Mesenchymal stem cell (in vitro differentiated cells and primary cell): Measurements from ENCODE around the gene PTGIR.

Source experiments
- DNase-seq: peaks from one replicate; pipeline ENCODE4 v3.0.0-alpha.2; 2013
- H2AFZ ChIP-seq: one replicate; pipeline ENCODE4 v1.6.1; 2013; ENCODE audit warnings: low read depth, mild to moderate bottlenecking, control low read depth, inconsistent platforms, low read length, moderate library complexity
- H2AK5ac ChIP-seq: 2 replicates; pipeline ENCODE4 v1.6.1; 2013; ENCODE audit warnings: low read length, moderate library complexity, mild to moderate bottlenecking, inconsistent platforms; ENCODE audit not compliant: severe bottlenecking
- H2BK120ac ChIP-seq: one replicate; pipeline ENCODE4 v1.6.1; 2013; ENCODE audit warnings: low read depth, mild to moderate bottlenecking, inconsistent platforms, low read length, moderate library complexity
- H2BK12ac ChIP-seq, 2 experiments: one replicate each; pipeline ENCODE4 v1.6.1; 2013; ENCODE audit warnings: inconsistent platforms in 2 of 2, low read length in 2 of 2, mild to moderate bottlenecking in 2 of 2, moderate library complexity in 2 of 2, control low read depth in 1 of 2
- H2BK15ac ChIP-seq: one replicate; pipeline ENCODE4 v1.6.1; 2013; ENCODE audit warnings: mild to moderate bottlenecking, low read depth, inconsistent platforms; ENCODE audit not compliant: poor library complexity, severe bottlenecking
- H2BK5ac ChIP-seq: 2 replicates; pipeline ENCODE4 v1.6.1; 2013; ENCODE audit warnings: low read depth, mild to moderate bottlenecking, low read length, control low read depth, inconsistent platforms; ENCODE audit not compliant: poor library complexity, severe bottlenecking
- H3K14ac ChIP-seq, 2 experiments: one replicate each; pipeline ENCODE4 v1.6.1; 2013; ENCODE audit warnings: inconsistent platforms in 2 of 2, low read length in 2 of 2, control low read depth in 1 of 2, mild to moderate bottlenecking in 1 of 2, moderate library complexity in 1 of 2
- H3K18ac ChIP-seq, 2 experiments: one replicate each; pipeline ENCODE4 v1.6.1; 2013; ENCODE audit warnings: inconsistent platforms in 2 of 2, low read length in 2 of 2, control low read depth in 1 of 2, low read depth in 1 of 2, mild to moderate bottlenecking in 1 of 2
- H3K23ac ChIP-seq, 2 experiments: one replicate each; pipeline ENCODE4 v1.6.1; 2013; ENCODE audit warnings: inconsistent platforms in 2 of 2, low read length in 2 of 2, mild to moderate bottlenecking in 2 of 2, moderate library complexity in 2 of 2, control low read depth in 1 of 2
- H3K27ac ChIP-seq: 2 replicates; pipeline ENCODE4 v1.5.1; 2013; ENCODE audit warnings: mild to moderate bottlenecking, moderate library complexity, low read length, control low read depth, inconsistent platforms; ENCODE audit not compliant: poor library complexity, severe bottlenecking
- H3K27me3 ChIP-seq, 2 experiments: 2 replicates each; pipeline versions ENCODE4 v1.6.1 to v1.7.0; 2013; ENCODE audit warnings: low read length in 2 of 2, mild to moderate bottlenecking in 2 of 2, moderate library complexity in 2 of 2, control low read depth in 1 of 2, inconsistent platforms in 1 of 2; ENCODE audit not compliant: control insufficient read depth in 1 of 2, insufficient read depth in 1 of 2
- H3K36me3 ChIP-seq, 2 experiments: 2 replicates each; pipeline versions ENCODE4 v1.6.1 to v1.7.0; 2013; ENCODE audit warnings: low read length in 2 of 2, control low read depth in 1 of 2, inconsistent platforms in 1 of 2, low read depth in 1 of 2, mild to moderate bottlenecking in 1 of 2; ENCODE audit not compliant: insufficient read depth in 2 of 2, control insufficient read depth in 1 of 2
- H3K4ac ChIP-seq, 2 experiments: one replicate each; pipeline ENCODE4 v1.6.1; 2013; ENCODE audit warnings: inconsistent platforms in 2 of 2, low read length in 2 of 2, mild to moderate bottlenecking in 2 of 2, moderate library complexity in 2 of 2, control low read depth in 1 of 2, low read depth in 1 of 2
- H3K4me1 ChIP-seq: 2 replicates; pipeline ENCODE4 v1.6.1; 2013; ENCODE audit warnings: low read depth, low read length, control low read depth; ENCODE audit not compliant: control insufficient read depth, insufficient read depth
- H3K4me2 ChIP-seq: 2 replicates; pipeline ENCODE4 v1.6.1; 2013; ENCODE audit warnings: low read length, mild to moderate bottlenecking, inconsistent platforms; ENCODE audit not compliant: poor library complexity, severe bottlenecking
- H3K4me3 ChIP-seq, 2 experiments: 2 replicates each; pipeline versions ENCODE4 v1.5.1 to v1.7.0; 2013; ENCODE audit warnings: low read length in 2 of 2, mild to moderate bottlenecking in 2 of 2, control low read depth in 1 of 2, low read depth in 1 of 2; ENCODE audit not compliant: insufficient read depth in 1 of 2
- H3K79me1 ChIP-seq: replicated peaks from 2 replicates; pipeline ENCODE4 v1.6.1; 2013; ENCODE audit warnings: mild to moderate bottlenecking, control low read depth, low read length, inconsistent platforms; ENCODE audit not compliant: poor library complexity, severe bottlenecking
- H3K9ac ChIP-seq: 2 replicates; pipeline ENCODE4 v1.7.0; 2013; ENCODE audit warnings: mild to moderate bottlenecking, low read length, moderate library complexity
- H3K9me3 ChIP-seq: 2 replicates; pipeline ENCODE4 v1.7.0; 2013; ENCODE audit warnings: mild to moderate bottlenecking, low read length; ENCODE audit not compliant: control insufficient read depth
- H4K8ac ChIP-seq: one replicate; pipeline ENCODE4 v1.6.1; 2013; ENCODE audit warnings: inconsistent platforms, mild to moderate bottlenecking, low read length, moderate library complexity
- H4K91ac ChIP-seq: one replicate; pipeline ENCODE4 v1.6.1; 2013; ENCODE audit warnings: mild to moderate bottlenecking, low read length, inconsistent platforms
- WGBS: methylation state at CpG from one replicate; pipeline ENCODE4 v1.1.7; 2013; ENCODE audit warnings: mixed read lengths; 5-methylcytosine and 5-hydroxymethylcytosine counted together

Gene PTGIR

DNA sequence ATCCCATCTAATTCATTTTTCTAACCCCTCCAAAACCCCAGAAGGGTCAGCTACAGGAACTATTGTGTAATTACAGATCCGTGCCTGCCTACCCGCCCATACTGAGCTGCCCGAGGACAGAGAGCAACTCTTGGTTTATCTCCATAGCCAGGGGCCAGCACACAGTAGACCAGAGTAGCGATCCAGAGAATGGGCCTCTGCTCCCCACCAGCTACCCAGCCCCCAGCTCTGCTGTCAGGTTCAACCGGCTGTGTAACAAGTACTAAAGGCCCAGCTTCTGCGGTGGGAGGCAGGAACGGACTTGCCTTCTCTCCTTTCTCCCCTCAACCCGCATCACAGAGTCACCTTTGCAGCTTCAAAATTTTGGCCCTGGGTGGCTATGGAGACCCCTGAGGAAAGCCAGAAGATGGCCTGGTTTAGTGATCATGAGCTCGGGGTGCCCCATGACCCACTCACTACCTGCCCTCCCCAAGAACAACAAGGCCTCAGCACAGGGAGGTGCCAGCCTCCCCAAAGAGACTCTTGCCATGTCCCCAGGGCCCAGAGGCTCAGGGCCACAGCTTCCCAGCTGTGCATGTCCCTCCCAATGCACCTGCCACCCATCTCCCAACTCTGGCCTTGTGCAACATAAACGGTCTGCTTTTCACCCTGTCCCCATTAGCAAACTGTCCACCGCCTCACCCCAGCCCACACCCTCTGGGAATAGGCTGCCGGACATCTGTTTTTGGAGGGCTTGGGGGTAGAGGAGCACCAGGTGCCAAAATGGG lies 18.0 kb downstream of the PTGIR start:
- Histone ChIP-seq H2AFZ (no peak overlapping the region), H2BK12ac (no peak overlapping the region), H3K36me3 (peaks cover 56 to 70% of the 10 kb centered on the region in 2 experiments), H3K23ac (no peak overlapping the region), H3K9me3 (no peaks in the 10 kb centered on the region), H3K9ac (peak overlapping the region; percentile 9), H3K4me2 (no peak overlapping the region), H3K14ac (no peak overlapping the region), H2BK120ac (no peak overlapping the region), H3K4me1 (peaks cover 21% of the 10 kb centered on the region), H3K27me3 (no peaks in the 10 kb centered on the region), H3K18ac (no peak overlapping the region), H3K4ac (no peak overlapping the region), H3K79me1 (peaks cover 34% of the 10 kb centered on the region), H3K27ac (no peak overlapping the region), H2AK5ac (no peak overlapping the region), H3K4me3 (no peak overlapping the region), H2BK5ac (no peak overlapping the region), H4K91ac (no peak overlapping the region), H4K8ac (no peak overlapping the region), H2BK15ac (no peak overlapping the region)
- DNase-seq: no peak
- WGBS: 97% methylated on average over 9 of the region's 12 CpGs

DNA sequence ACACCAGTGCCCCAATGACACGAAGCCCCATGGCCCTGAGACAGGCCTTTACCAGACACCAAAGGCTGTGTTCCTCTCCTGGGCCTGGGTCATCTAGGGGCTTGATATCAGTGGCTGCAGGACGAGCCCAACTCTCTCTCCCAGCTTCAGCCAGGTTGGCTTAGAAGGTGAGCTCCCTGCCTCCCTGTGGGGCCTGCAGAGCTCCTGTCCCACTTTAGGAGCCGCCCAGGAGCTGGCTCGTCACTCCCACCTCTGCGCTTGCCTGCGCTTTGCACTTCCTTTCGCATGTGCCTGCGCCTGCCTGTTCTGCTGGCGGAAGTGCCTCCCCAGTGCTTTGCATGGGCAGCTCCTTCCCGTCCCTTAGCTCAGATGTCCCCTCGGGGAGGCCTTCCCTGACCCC lies 18.9 kb downstream of the PTGIR start:
- H3K9ac ChIP-seq: peak overlapping the region; percentile 55
- no peak overlapping the region for H3K4me2 ChIP-seq
- peak overlapping the region; percentile 25 for H4K91ac ChIP-seq
- no peak overlapping the region for H3K18ac ChIP-seq
- H3K14ac ChIP-seq: no peak overlapping the region
- no peak overlapping the region for H3K4me3 ChIP-seq
- no peak overlapping the region for H4K8ac ChIP-seq
- H2BK120ac ChIP-seq: no peak overlapping the region
- no peak for DNase-seq
- H3K4ac ChIP-seq: no peak overlapping the region
- H3K4me1 ChIP-seq: peaks cover 21% of the 10 kb centered on the region
- 93% methylated on average over 11 of the region's 11 CpGs for WGBS
- no peak overlapping the region for H3K27ac ChIP-seq
- no peak overlapping the region for H2AK5ac ChIP-seq
- no peak overlapping the region for H2BK5ac ChIP-seq
- H3K23ac ChIP-seq: no peak overlapping the region
- H3K9me3 ChIP-seq: no peaks in the 10 kb centered on the region
- peaks cover 34% of the 10 kb centered on the region for H3K79me1 ChIP-seq
- H2BK15ac ChIP-seq: no peak overlapping the region
- H3K27me3 ChIP-seq: no peaks in the 10 kb centered on the region
- no peak overlapping the region for H2BK12ac ChIP-seq
- H2AFZ ChIP-seq: no peak overlapping the region
- peaks cover 55 to 68% of the 10 kb centered on the region in 2 experiments for H3K36me3 ChIP-seq

DNA sequence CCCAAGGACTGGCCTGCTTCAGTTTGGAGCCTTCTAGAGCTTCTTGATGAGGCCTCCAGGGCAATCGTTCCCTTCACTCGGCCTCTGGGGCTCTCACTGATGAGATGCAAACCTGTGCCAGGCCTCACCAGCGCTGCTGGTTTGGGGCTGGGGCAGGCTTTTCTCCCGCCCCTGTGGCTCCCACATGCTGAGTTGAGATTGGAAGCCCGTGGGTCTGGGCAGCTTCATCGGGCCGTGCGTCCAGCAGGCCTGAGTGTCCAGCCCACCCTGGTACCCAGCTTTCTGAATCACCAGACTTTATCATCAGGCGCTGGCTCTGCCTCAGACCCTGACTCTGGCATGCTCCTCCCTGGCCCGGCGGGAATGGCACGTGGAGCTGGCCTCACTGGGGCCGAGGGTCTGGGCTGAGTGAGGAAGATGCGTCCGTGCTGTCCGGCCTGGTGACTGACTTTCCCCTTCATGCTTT lies 19.5 kb downstream of the PTGIR start:
- Histone ChIP-seq H2BK120ac (no peak overlapping the region), H3K4me3 (no peak overlapping the region), H3K27ac (no peak overlapping the region), H3K23ac (no peak overlapping the region), H2BK15ac (no peak overlapping the region), H2AFZ (no peak overlapping the region), H4K91ac (no peak overlapping the region), H2BK5ac (no peak overlapping the region), H2BK12ac (no peak overlapping the region), H3K14ac (no peak overlapping the region), H2AK5ac (no peak overlapping the region), H3K18ac (no peak overlapping the region), H3K9ac (peak overlapping the region; percentile 55), H4K8ac (no peak overlapping the region), H3K9me3 (no peaks in the 10 kb centered on the region), H3K79me1 (peaks cover 34% of the 10 kb centered on the region), H3K27me3 (no peaks in the 10 kb centered on the region), H3K4ac (no peak overlapping the region), H3K36me3 (peaks cover 49 to 61% of the 10 kb centered on the region in 2 experiments), H3K4me2 (no peak overlapping the region), H3K4me1 (peaks cover 21% of the 10 kb centered on the region)
- WGBS: 93% methylated on average over 16 of the region's 16 CpGs
- DNase-seq: no peak

DNA sequence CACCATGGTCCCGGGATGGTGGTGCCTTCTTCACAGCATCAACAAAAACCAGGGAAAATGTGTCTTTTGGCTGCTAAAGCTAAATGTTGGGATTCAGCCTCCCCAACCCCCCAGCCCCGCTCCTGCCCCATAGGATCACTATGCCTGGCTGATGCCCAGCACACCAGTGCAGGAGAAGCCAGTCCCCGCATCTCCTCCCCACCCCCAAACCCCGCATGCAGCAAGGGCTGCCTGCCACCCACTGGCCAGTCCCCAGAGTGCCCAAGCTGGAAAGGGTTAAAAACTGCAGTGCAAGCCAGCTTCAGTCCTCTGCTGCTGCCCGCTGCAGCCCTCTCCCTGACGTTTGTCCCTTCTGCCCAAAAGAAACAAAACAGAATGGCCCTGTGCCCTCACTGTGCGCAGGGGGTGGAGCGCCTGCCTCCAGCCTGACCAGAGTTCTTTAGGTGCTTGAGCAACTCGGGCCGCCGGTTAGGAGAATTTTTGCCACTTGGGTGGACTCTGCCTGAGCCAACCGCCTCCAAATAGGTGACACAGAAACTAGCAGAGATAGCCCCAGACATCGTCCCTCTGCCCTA lies 20.0 kb downstream of the PTGIR start:
- WGBS: 91% methylated on average over 13 of the region's 13 CpGs

More for the DNA sequence above, 20.0 kb downstream of the PTGIR start:
- no peaks in the 10 kb centered on the region for H3K9me3 ChIP-seq
- DNase-seq: no peak
- H2BK12ac ChIP-seq: no peak overlapping the region
- peak overlapping the region; percentile 100 for H3K9ac ChIP-seq
- H2BK120ac ChIP-seq: no peak overlapping the region
- no peak overlapping the region for H2AFZ ChIP-seq
- no peak overlapping the region for H3K4ac ChIP-seq
- no peak overlapping the region for H3K23ac ChIP-seq
- no peak overlapping the region for H2BK5ac ChIP-seq
- no peak overlapping the region for H3K27ac ChIP-seq
- H3K18ac ChIP-seq: no peak overlapping the region
- H3K4me1 ChIP-seq: peaks cover 26% of the 10 kb centered on the region
- peaks cover 35% of the 10 kb centered on the region for H3K79me1 ChIP-seq
- H3K4me3 ChIP-seq: no peak overlapping the region
- no peak overlapping the region for H3K4me2 ChIP-seq
- no peak overlapping the region for H2AK5ac ChIP-seq
- peaks cover 45 to 56% of the 10 kb centered on the region in 2 experiments for H3K36me3 ChIP-seq
- H4K8ac ChIP-seq: no peak overlapping the region
- no peak overlapping the region for H4K91ac ChIP-seq
- no peaks in the 10 kb centered on the region for H3K27me3 ChIP-seq
- H3K14ac ChIP-seq: no peak overlapping the region
- H2BK15ac ChIP-seq: no peak overlapping the region
